ENCODE data around the gene DNAJC1.

The DNAJC1 gene

DNA sequence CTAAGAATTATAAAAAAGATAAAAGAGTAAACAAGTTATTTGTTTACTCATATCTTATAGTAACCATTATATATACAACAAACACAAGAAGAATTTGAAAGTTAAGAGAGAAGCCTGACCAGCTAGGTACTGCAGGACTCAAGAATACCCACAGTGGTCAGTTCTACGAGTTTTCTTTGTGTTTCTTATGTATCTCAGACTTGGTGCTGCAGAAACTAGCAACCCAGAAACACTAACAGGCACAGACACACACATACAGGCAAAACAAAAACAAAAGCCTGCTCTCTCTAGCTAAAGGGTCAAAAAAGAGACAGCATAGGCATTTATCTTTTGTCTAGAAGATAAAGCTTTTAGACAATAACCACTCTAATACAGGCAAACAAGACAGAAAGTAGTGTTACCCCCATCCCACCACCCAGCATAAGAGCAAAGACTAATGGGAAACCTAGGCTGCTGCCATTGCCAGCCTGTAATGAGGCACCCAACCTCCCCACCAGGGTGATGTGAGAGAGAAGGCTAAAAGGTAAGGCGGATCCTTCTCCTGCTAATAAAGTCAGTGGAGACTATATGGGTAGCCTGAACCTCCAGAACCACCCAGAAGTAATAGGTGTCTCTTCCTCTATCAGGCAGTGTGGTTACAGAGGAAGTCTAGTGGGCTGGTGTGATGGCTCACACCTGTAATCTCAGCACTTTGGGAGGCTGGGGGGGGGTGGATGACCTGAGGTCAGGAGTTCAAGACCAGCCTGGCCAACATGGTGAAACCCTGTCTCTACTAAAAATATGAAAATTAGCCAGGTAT, 113.9 kb downstream of the DNAJC1 start (continued):
- TF ChIP-seq ZNF791 (tag by site-specific recombination; IDR thresholded peaks at IDR 0.05): no peak
- no peak for TF ChIP-seq RBAK (tag by site-specific recombination; IDR thresholded peaks at IDR 0.05)
- no peak for TF ChIP-seq SP7 (tag by site-specific recombination; IDR thresholded peaks at IDR 0.05)
- no peak for TF ChIP-seq ZNF626 (tag by site-specific recombination; IDR thresholded peaks at IDR 0.05)
- TF ChIP-seq ZNF366 (tag by site-specific recombination; conservative IDR thresholded peaks at IDR 0.05): no peak
- TF ChIP-seq, protein P1, sequence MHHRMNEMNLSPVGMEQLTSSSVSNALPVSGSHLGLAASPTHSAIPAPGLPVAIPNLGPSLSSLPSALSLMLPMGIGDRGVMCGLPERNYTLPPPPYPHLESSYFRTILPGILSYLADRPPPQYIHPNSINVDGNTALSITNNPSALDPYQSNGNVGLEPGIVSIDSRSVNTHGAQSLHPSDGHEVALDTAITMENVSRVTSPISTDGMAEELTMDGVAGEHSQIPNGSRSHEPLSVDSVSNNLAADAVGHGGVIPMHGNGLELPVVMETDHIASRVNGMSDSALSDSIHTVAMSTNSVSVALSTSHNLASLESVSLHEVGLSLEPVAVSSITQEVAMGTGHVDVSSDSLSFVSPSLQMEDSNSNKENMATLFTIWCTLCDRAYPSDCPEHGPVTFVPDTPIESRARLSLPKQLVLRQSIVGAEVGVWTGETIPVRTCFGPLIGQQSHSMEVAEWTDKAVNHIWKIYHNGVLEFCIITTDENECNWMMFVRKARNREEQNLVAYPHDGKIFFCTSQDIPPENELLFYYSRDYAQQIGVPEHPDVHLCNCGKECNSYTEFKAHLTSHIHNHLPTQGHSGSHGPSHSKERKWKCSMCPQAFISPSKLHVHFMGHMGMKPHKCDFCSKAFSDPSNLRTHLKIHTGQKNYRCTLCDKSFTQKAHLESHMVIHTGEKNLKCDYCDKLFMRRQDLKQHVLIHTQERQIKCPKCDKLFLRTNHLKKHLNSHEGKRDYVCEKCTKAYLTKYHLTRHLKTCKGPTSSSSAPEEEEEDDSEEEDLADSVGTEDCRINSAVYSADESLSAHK (tag by site-specific recombination; IDR thresholded peaks at IDR 0.05): no peak

DNA sequence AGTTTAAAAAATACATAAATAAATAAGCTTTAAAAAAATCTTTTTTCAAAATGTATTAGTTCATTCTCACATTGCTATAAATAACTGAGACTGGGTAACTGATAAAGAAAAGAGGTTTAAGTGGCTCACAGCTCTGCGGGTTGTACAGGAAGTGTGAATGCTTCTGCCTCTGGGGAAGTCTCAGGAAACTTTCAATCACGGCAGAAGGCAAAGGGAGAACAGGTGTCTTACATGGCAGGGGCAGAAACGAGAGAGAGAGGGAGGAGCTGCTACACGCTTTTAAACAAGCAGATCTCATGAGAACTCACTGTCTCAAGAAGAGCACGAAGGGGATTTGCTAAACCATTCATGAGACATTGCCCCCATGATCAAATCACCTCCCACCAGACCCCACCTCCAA, 114.6 kb downstream of the DNAJC1 start:
- ChIA-PET POLR2A (interaction anchor here (0.5 kb wide), 1 partner anchor 45 kb away, joined by 3 read pairs; no protein-coding TSS in a partner anchor), CTCF (no interaction called here)

More for the DNA sequence above, 114.6 kb downstream of the DNAJC1 start:
- Histone ChIP-seq H3K27ac (ENCODE audit: extremely low read depth, low read depth, low read length) (no peak overlapping the region), H3K4me1 (ENCODE audit: control insufficient read depth, insufficient read depth, low read length) (no peaks in the 10 kb centered on the region), H3K4me3 (ENCODE audit: low read depth, low read length) (no peak overlapping the region), H3K9me3 (ENCODE audit: control insufficient read depth, insufficient read depth, low read depth, low read length) (no peaks in the 10 kb centered on the region; the same call in 1 of the 2 replicates), H3K36me3 (ENCODE audit: control insufficient read depth in 2 of 2, insufficient read depth in 1 of 2, low read length in 2 of 2) (no peaks in the 10 kb centered on the region; a peak in 2 of 3 replicates)
- TF ChIP-seq FEZF1 (tag by site-specific recombination; IDR thresholded peaks at IDR 0.05) (no peak), ZFHX2 (tag by site-specific recombination; conservative IDR thresholded peaks at IDR 0.05) (no peak), ZNF175 (tag by site-specific recombination; IDR thresholded peaks at IDR 0.05) (no peak), ZNF155 (tag by site-specific recombination; IDR thresholded peaks at IDR 0.05) (no peak), BCL11A (tag by site-specific recombination; IDR thresholded peaks at IDR 0.05; ENCODE audit: low read depth) (no peak), ZNF677 (tag by site-specific recombination; IDR thresholded peaks at IDR 0.05) (no peak), ZNF2 (tag by site-specific recombination; IDR thresholded peaks at IDR 0.05) (no peak), ZNF37A (tag by site-specific recombination; IDR thresholded peaks at IDR 0.05) (no peak), ZNF174 (tag by site-specific recombination; IDR thresholded peaks at IDR 0.05) (no peak), YY1 (tag by site-specific recombination; IDR thresholded peaks at IDR 0.05) (no peak), ZNF266 (tag by site-specific recombination; IDR thresholded peaks at IDR 0.05; ENCODE audit: low read depth) (no peak), HOXA7 (CRISPR knock-in tag; IDR thresholded peaks at IDR 0.05; ENCODE audit: borderline replicate concordance) (no peak), ZNF169 (tag by site-specific recombination; IDR thresholded peaks at IDR 0.05) (no peak), ZNF112 (tag by site-specific recombination; IDR thresholded peaks at IDR 0.05) (no peak), ZFP37 (tag by site-specific recombination; IDR thresholded peaks at IDR 0.05) (no peak)
- TF ChIP-seq, protein P2, sequence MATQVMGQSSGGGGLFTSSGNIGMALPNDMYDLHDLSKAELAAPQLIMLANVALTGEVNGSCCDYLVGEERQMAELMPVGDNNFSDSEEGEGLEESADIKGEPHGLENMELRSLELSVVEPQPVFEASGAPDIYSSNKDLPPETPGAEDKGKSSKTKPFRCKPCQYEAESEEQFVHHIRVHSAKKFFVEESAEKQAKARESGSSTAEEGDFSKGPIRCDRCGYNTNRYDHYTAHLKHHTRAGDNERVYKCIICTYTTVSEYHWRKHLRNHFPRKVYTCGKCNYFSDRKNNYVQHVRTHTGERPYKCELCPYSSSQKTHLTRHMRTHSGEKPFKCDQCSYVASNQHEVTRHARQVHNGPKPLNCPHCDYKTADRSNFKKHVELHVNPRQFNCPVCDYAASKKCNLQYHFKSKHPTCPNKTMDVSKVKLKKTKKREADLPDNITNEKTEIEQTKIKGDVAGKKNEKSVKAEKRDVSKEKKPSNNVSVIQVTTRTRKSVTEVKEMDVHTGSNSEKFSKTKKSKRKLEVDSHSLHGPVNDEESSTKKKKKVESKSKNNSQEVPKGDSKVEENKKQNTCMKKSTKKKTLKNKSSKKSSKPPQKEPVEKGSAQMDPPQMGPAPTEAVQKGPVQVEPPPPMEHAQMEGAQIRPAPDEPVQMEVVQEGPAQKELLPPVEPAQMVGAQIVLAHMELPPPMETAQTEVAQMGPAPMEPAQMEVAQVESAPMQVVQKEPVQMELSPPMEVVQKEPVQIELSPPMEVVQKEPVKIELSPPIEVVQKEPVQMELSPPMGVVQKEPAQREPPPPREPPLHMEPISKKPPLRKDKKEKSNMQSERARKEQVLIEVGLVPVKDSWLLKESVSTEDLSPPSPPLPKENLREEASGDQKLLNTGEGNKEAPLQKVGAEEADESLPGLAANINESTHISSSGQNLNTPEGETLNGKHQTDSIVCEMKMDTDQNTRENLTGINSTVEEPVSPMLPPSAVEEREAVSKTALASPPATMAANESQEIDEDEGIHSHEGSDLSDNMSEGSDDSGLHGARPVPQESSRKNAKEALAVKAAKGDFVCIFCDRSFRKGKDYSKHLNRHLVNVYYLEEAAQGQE (tag by site-specific recombination; IDR thresholded peaks at IDR 0.05): no peak
- TF ChIP-seq, protein P3, sequence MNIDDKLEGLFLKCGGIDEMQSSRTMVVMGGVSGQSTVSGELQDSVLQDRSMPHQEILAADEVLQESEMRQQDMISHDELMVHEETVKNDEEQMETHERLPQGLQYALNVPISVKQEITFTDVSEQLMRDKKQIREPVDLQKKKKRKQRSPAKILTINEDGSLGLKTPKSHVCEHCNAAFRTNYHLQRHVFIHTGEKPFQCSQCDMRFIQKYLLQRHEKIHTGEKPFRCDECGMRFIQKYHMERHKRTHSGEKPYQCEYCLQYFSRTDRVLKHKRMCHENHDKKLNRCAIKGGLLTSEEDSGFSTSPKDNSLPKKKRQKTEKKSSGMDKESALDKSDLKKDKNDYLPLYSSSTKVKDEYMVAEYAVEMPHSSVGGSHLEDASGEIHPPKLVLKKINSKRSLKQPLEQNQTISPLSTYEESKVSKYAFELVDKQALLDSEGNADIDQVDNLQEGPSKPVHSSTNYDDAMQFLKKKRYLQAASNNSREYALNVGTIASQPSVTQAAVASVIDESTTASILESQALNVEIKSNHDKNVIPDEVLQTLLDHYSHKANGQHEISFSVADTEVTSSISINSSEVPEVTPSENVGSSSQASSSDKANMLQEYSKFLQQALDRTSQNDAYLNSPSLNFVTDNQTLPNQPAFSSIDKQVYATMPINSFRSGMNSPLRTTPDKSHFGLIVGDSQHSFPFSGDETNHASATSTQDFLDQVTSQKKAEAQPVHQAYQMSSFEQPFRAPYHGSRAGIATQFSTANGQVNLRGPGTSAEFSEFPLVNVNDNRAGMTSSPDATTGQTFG (tag by site-specific recombination; IDR thresholded peaks at IDR 0.05; ENCODE audit: borderline replicate concordance): no peak
